Astrocyte of the spinal cord (primary cell): ENCODE data around the gene STEAP1B.

Source experiments
- DNase-seq: peaks from one replicate; pipeline ENCODE4 v3.0.0; 2011; ENCODE audit warnings: low read depth, low spot score
- H3K4me3 ChIP-seq: 2 replicates; pipeline ENCODE4 v1.5.1; 2011; ENCODE audit warnings: low read depth, mild to moderate bottlenecking, low read length, moderate library complexity
- CTCF ChIP-seq: IDR thresholded peaks from 2 replicates; pipeline ENCODE4 v1.5.1; 2012; ENCODE audit warnings: low read depth, mild to moderate bottlenecking, low read length, inconsistent platforms
- in situ Hi-C: cut with HindIII; loops from 2 replicates; pipeline ENCODE4 v1.10.0; 2017; ENCODE audit warnings: low sequenced_read_pairs

The STEAP1B gene

DNA sequence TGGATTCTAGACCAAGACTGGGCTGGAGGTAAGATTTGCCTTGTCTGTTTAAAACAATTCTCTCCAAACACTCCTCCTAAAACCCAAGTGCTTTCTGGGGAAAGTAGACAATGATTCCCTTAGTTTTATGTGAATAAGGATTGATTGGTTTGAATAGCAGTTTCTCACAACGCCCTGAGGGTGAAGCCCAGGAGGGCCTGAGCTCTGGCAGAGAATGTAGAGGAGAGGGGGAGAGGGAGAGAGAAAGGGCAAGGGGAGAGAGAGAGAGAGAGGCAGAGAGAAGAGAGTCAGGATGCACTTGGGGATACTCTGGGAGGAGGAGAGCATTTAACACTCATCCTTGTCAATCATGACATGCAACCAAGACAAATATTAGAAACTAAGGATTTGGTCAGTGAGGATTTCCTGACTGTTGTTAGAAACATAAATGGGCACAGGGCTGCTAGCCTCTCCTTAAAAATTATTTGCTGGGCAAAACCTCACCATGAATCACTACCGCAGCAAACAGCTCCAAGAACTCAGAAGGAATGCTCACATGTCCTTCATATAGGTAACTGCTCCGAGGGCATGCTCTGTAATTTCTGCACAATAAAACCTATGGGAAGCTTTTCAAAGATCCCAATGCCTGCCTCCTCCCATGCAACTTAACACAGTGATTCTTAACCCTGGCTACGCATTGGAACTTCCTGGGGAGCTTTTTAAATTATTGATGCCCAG lies 87.9 kb downstream of the STEAP1B start:
- no peak for TF ChIP-seq CTCF
- in situ Hi-C loops: no loop called here
- H3K4me3 ChIP-seq: no peak overlapping the region
- DNase-seq: no peak

DNA sequence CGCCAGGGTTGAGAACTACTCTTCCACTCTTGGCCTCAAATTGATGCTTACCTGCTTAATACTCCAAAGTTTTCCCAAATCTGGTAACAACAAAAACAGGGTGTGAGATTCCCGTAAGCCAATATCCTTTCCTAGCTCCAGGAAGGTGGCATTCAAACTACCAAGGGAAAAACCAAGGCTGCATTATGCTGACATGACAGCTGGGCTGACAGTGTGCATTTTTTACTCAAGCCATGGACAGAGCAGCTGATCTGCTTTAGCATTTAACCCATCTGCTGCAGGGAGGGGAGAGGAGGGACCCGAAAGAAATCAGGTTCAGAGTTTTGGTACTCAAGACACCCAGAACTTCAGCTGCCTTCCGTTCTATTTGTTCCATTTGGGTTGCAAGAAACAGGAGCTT lies 93.3 kb downstream of the STEAP1B start:
- no peak for TF ChIP-seq CTCF
- DNase-seq: no peak
- in situ Hi-C loops: no loop called here
- no peak overlapping the region for H3K4me3 ChIP-seq

DNA sequence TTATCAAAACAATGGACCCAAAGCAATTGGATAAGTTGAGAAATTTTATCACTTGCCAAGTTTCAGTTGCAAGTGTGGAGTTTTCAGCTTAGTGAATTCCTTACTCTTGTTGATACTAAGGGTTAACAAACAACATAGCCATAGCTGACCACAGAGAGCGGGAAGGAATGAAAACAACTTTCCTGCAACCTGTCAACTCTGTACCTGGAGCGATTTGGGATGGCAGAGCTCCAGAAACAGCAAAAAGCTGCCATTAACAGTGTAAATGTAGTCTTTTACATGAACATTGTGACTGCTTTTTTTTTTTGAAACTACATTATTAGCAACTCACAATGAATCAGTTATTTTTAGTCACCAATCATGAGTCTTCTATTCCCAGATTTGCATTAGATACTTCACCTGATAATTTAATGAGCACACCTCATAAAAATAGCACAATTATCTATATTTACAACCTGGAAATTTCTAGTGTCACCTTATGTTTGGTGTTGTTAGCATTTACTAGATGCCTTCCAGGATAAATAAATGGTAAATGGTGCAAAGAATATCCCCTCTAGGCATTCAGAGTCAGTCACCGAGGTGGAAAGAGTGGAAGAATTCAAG lies 95.5 kb downstream of the STEAP1B start:
- TF ChIP-seq CTCF: no peak
- no peak overlapping the region for H3K4me3 ChIP-seq
- DNase-seq: no peak
- in situ Hi-C loops: no loop called here

DNA sequence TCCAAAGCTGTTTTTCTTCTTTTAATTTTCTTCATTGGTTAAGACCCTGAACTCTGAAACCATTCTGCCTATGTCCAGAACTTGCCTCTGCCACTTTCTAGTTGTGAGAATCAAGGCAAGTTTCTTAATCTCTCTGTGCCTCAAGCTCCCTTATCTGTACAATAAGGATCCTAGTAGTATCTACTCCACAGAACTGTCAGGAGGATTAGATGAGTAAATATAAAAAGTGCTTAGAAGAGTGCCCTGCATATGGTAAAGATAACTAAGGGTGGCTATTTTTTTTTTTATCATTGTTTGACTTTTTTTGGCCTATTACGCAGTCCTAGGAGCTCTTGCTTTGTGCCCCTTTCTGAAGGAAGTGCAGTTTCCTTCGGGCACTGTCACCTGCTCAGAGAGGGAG lies 96.6 kb downstream of the STEAP1B start:
- in situ Hi-C loops: no loop called here

DNA sequence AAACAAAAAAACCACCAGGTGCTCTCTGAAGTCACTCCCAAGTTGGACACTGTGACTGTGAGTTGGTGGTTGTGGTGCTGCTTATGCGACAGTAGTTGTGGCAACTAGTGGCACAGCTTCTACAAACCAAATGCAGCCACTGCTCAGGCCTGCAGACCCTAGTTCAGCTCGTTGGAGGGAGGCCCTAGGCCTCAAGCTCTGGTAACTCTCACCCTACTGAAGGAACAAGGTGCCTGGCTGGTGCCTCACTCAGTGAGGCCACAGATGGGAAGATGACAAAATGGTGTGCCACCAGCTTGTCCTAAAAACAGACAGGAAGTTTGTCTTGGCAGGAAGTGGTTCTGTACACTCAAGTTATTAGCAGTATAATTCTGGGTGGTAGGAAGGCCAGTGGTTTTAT lies 97.7 kb downstream of the STEAP1B start:
- no peak overlapping the region for H3K4me3 ChIP-seq
- TF ChIP-seq CTCF: no peak
- DNase-seq: no peak
- in situ Hi-C loops: no loop called here

More for the DNA sequence above, 96.6 kb downstream of the STEAP1B start:
- no peak for TF ChIP-seq CTCF
- no peak for DNase-seq
- no peak overlapping the region for H3K4me3 ChIP-seq

- no peak for TF ChIP-seq CTCF
- no peak overlapping the region for H3K4me3 ChIP-seq
- no peak for DNase-seq
- in situ Hi-C loops: no loop called here
Measured at GRCh38 chr7:22400936-22401553, 98.9 kb downstream of the STEAP1B start.
